OCI-LY1 (cell line): Measurements from ENCODE around the gene IL4R.

Source experiments
- H2AFZ ChIP-seq: fragments of 200-600 bp; sonication (generic), shearing (Covaris generic); 2 replicates; pipeline ENCODE4 v1.6.0; 2014; ENCODE audit warnings: antibody characterized with exemption, mild to moderate bottlenecking, low read length
- H3F3A ChIP-seq: fragments of 200-600 bp; sonication (generic), shearing (Covaris generic); 2 replicates; pipeline ENCODE4 v1.6.0; 2014; ENCODE audit warnings: mild to moderate bottlenecking, antibody characterized with exemption, low read length, moderate library complexity; ENCODE audit not compliant: insufficient read depth
- H3K27ac ChIP-seq: fragments of 200-600 bp; sonication (generic); 2 replicates; pipeline ENCODE4 v1.5.1; 2014; ENCODE audit warnings: low read length, mixed run types, mild to moderate bottlenecking, low read depth; ENCODE audit not compliant: poor library complexity, severe bottlenecking
- H3K27me3 ChIP-seq: fragments of 200-600 bp; sonication (generic); 2 replicates; pipeline ENCODE4 v1.6.0; 2014; ENCODE audit warnings: antibody characterized with exemption, mild to moderate bottlenecking, low read length, moderate library complexity; ENCODE audit not compliant: insufficient read depth
- H3K36me3 ChIP-seq: fragments of 200-600 bp; sonication (generic); 2 replicates; pipeline ENCODE4 v1.6.1; 2014; ENCODE audit warnings: mild to moderate bottlenecking, antibody characterized with exemption, low read length, moderate library complexity, mixed read lengths; ENCODE audit not compliant: insufficient read depth
- H3K4me1 ChIP-seq: fragments of 200-600 bp; sonication (generic); 2 replicates; pipeline ENCODE4 v1.5.1; 2014; ENCODE audit warnings: mild to moderate bottlenecking, low read length, moderate library complexity; ENCODE audit not compliant: insufficient read depth, severe bottlenecking
- H3K4me2 ChIP-seq: fragments of 200-600 bp; sonication (generic), shearing (Covaris generic); 2 replicates; pipeline ENCODE4 v1.6.1; 2014; ENCODE audit warnings: low read length
- H3K4me3 ChIP-seq: fragments of 200-600 bp; sonication (generic); 2 replicates; pipeline ENCODE4 v1.5.1; 2014; ENCODE audit warnings: low read length, low read depth, mild to moderate bottlenecking, mixed read lengths; ENCODE audit not compliant: poor library complexity, severe bottlenecking
- H3K79me2 ChIP-seq: fragments of 200-600 bp; shearing (Covaris generic); 2 replicates; pipeline ENCODE4 v1.6.1; 2016; ENCODE audit warnings: mixed run types, low read length, mixed read lengths; ENCODE audit not compliant: insufficient read depth
- H3K9ac ChIP-seq: fragments of 200-600 bp; sonication (generic), shearing (Covaris generic); 2 replicates; pipeline ENCODE4 v1.6.1; 2014; ENCODE audit warnings: mild to moderate bottlenecking, low read length, mixed read lengths
- H3K9me2 ChIP-seq: fragments of 200-600 bp; sonication (generic), shearing (Covaris generic); 2 replicates; pipeline ENCODE4 v1.6.1; 2014; ENCODE audit warnings: low read depth, mild to moderate bottlenecking, low read length, mixed read lengths
- H3K9me3 ChIP-seq: fragments of 200-600 bp; shearing (Covaris generic); 2 replicates; pipeline ENCODE4 v1.6.1; 2014; ENCODE audit warnings: low read length, mixed read lengths
- H4K20me1 ChIP-seq: fragments of 200-600 bp; sonication (generic), shearing (Covaris generic); 2 replicates; pipeline ENCODE4 v1.6.0; 2016; ENCODE audit warnings: mild to moderate bottlenecking, low read length; ENCODE audit not compliant: insufficient read depth
- CTCF ChIP-seq: fragments of 200-600 bp; sonication (generic), shearing (Covaris generic); IDR thresholded peaks from 2 replicates; pipeline ENCODE4 v1.5.1; 2017; ENCODE audit warnings: mild to moderate bottlenecking, antibody characterized with exemption, low read length, moderate library complexity, mixed read lengths
- EZH2 ChIP-seq: fragments of 200-600 bp; sonication (generic), shearing (Covaris generic); IDR thresholded peaks from 2 replicates; pipeline ENCODE4 v1.8.0; 2017; ENCODE audit warnings: borderline replicate concordance, mixed run types, mild to moderate bottlenecking, antibody characterized with exemption, low read length, moderate library complexity, mixed read lengths

IL4R gene

GRCh38 chr16:27373312-27373711 is 59.5 kb downstream of the IL4R start:
- Histone ChIP-seq H3K4me2 (no peak overlapping the region), H3K27ac (no peak overlapping the region), H3K9me2 (no peaks in the 10 kb centered on the region), H3K4me1 (peaks cover 23% of the 10 kb centered on the region), H3K4me3 (no peak overlapping the region), H3K79me2 (no peaks in the 10 kb centered on the region), H2AFZ (no peak overlapping the region), H4K20me1 (no peaks in the 10 kb centered on the region), H3F3A (no peaks in the 10 kb centered on the region), H3K9ac (no peak overlapping the region), H3K9me3 (peaks cover 9% of the 10 kb centered on the region), H3K27me3 (peaks cover 7% of the 10 kb centered on the region; the same call in 1 of the 2 replicates), H3K36me3 (no peaks in the 10 kb centered on the region; the same call in 1 of the 2 replicates)
- TF ChIP-seq CTCF, result no peak
- TF ChIP-seq EZH2, result no peak

- no peak overlapping the region for H3K9ac ChIP-seq
Observed at GRCh38 chr16:27374221-27374803, 60.5 kb downstream of the IL4R start.

GRCh38 chr16:27374804-27375425 is 61.1 kb downstream of the IL4R start:
- Histone ChIP-seq H4K20me1 (no peaks in the 10 kb centered on the region), H3K27ac (peak overlapping the region; percentile 18), H3K9me3 (peaks cover 6% of the 10 kb centered on the region), H3K4me1 (peaks cover 23% of the 10 kb centered on the region), H3K27me3 (peaks cover 10% of the 10 kb centered on the region; the same call in 1 of the 2 replicates), H3K4me2 (peak overlapping the region; percentile 28; the same call in 1 of the 2 replicates), H3K9me2 (no peaks in the 10 kb centered on the region), H3K36me3 (no peaks in the 10 kb centered on the region; the same call in 1 of the 2 replicates), H3F3A (no peaks in the 10 kb centered on the region), H3K79me2 (no peaks in the 10 kb centered on the region), H2AFZ (peak overlapping the region; percentile 80; the same call in 1 of the 2 replicates), H3K4me3 (peak overlapping the region; percentile 15), H3K9ac (no peak overlapping the region)
- TF ChIP-seq CTCF (peak; percentile 52; the same call in 1 of the 2 replicates), EZH2 (no peak)

More at GRCh38 chr16:27374221-27374803, 60.5 kb downstream of the IL4R start:
- no peaks in the 10 kb centered on the region; the same call in 1 of the 2 replicates for H3K36me3 ChIP-seq
- peaks cover 23% of the 10 kb centered on the region for H3K4me1 ChIP-seq
- no peaks in the 10 kb centered on the region for H3K79me2 ChIP-seq
- TF ChIP-seq EZH2 (no peak), CTCF (no peak)
- peak overlapping the region; percentile 18 for H3K27ac ChIP-seq
- peak overlapping the region; percentile 28 for H3K4me2 ChIP-seq
- peak overlapping the region; percentile 80; the same call in 1 of the 2 replicates for H2AFZ ChIP-seq
- H3K9me2 ChIP-seq, result no peaks in the 10 kb centered on the region
- H3K4me3 ChIP-seq, result no peak overlapping the region
- no peaks in the 10 kb centered on the region for H3F3A ChIP-seq
- peaks cover 12% of the 10 kb centered on the region; the same call in 1 of the 2 replicates for H3K27me3 ChIP-seq
- H3K9me3 ChIP-seq, result peaks cover 9% of the 10 kb centered on the region
- H4K20me1 ChIP-seq, result no peaks in the 10 kb centered on the region
